ENCODE data around the gene GCHFR. TPM values are rescaled to one million over a fixed set of nuclear protein-coding genes. Genes with fewer than 3 reads are reported as not detected.

GCHFR gene
- total and polyA plus RNA-seq, 3 experiments from 2014 or later, result 19.5 to 114 (median 21.5) TPM

GRCh38 chr15:40736575-40736974 lies 27.3 kb upstream of the GCHFR start:
- peaks cover 36% of the 10 kb centered on the region for H3K36me3 ChIP-seq (ENCODE audit: insufficient read depth, low read length)
- no peaks in the 10 kb centered on the region for H3K27me3 ChIP-seq (ENCODE audit: insufficient read depth, low read length, poor library complexity, severe bottlenecking)
- H3K4me3 Mint-ChIP-seq, result no peak overlapping the region
- peak overlapping the region in 3 of 8 donors; percentile 22 to 41 (median 29) for H3K27ac Mint-ChIP-seq
- DNase-seq, result no peak
- H3K4me1 Mint-ChIP-seq, result no peaks in the 10 kb centered on the region
- no peak overlapping the region for H3K27ac ChIP-seq (ENCODE audit: low read depth, low read length)
- H3K9me3 Mint-ChIP-seq, result no peaks in the 10 kb centered on the region
- no peak overlapping the region for H3K4me3 ChIP-seq (ENCODE audit: low read length)
- CTCF ChIA-PET, result interaction anchor here (1.5 to 2.5 kb wide), 2 partner anchors 27 to 46 kb away, joined by 3 to 6 read pairs; partner anchors contain the start of gene GCHFR
- POLR2A ChIA-PET, result interaction anchor here (0.7 kb wide), 1 partner anchor 1114 kb away, joined by 3 read pairs; no protein-coding TSS in a partner anchor
- no peaks in the 10 kb centered on the region for H3K9me3 ChIP-seq (ENCODE audit: low read length)
- H3K27me3 Mint-ChIP-seq, result no peaks in the 10 kb centered on the region
- H3K36me3 Mint-ChIP-seq, result peaks cover 0 to 76% (median 5%) of the 10 kb centered on the region in 3 donors
- H3K4me1 ChIP-seq (ENCODE audit: insufficient read depth, low read length), result no peaks in the 10 kb centered on the region

- CTCF ChIA-PET, result interaction anchor here (2.5 kb wide), 1 partner anchor 26 kb away, joined by 6 read pairs; the partner anchor contains the start of gene GCHFR
- H3K4me1 Mint-ChIP-seq, result no peaks in the 10 kb centered on the region
- H3K27ac Mint-ChIP-seq, result peak overlapping the region in 1 of 8 donors; percentile 21
- Histone ChIP-seq H3K27ac (ENCODE audit: low read depth, low read length) (no peak overlapping the region), H3K9me3 (ENCODE audit: low read length) (no peaks in the 10 kb centered on the region), H3K4me1 (ENCODE audit: insufficient read depth, low read length) (no peaks in the 10 kb centered on the region), H3K36me3 (ENCODE audit: insufficient read depth, low read length) (peaks cover 36% of the 10 kb centered on the region), H3K27me3 (ENCODE audit: insufficient read depth, low read length, poor library complexity, severe bottlenecking) (no peaks in the 10 kb centered on the region), H3K4me3 (ENCODE audit: low read length) (no peak overlapping the region)
- H3K36me3 Mint-ChIP-seq, result peaks cover 0 to 73% (median 5%) of the 10 kb centered on the region in 3 donors
- POLR2A ChIA-PET, result no interaction called here
- no peak for DNase-seq
- no peaks in the 10 kb centered on the region for H3K9me3 Mint-ChIP-seq
- H3K4me3 Mint-ChIP-seq, result no peak overlapping the region
- H3K27me3 Mint-ChIP-seq, result no peaks in the 10 kb centered on the region
These were observed 26.8 kb upstream of the GCHFR start for GRCh38 chr15:40737048-40737447.

GRCh38 chr15:40739047-40739446 lies 24.8 kb upstream of the GCHFR start:
- Mint-ChIP-seq H3K27me3 (no peaks in the 10 kb centered on the region), H3K27ac (peak overlapping the region in 6 of 8 donors; percentile 0 to 61 (median 46)), H3K4me3 (no peak overlapping the region), H3K36me3 (peaks cover 0 to 77% (median 6%) of the 10 kb centered on the region in 3 donors), H3K9me3 (no peaks in the 10 kb centered on the region), H3K4me1 (peaks cover 13 to 17% (median 15%) of the 10 kb centered on the region in 3 donors)
- Histone ChIP-seq H3K36me3 (ENCODE audit: insufficient read depth, low read length) (peaks cover 48% of the 10 kb centered on the region), H3K4me1 (ENCODE audit: insufficient read depth, low read length) (peaks cover 12% of the 10 kb centered on the region), H3K4me3 (ENCODE audit: low read length) (no peak overlapping the region), H3K27me3 (ENCODE audit: insufficient read depth, low read length, poor library complexity, severe bottlenecking) (no peaks in the 10 kb centered on the region), H3K9me3 (ENCODE audit: low read length) (no peaks in the 10 kb centered on the region), H3K27ac (ENCODE audit: low read depth, low read length) (no peak overlapping the region)
- no peak for DNase-seq
- POLR2A ChIA-PET, result interaction anchor here (0.6 to 1.1 kb wide), 2 partner anchors 24 to 26 kb away, joined by 3 read pairs; no protein-coding TSS in a partner anchor
- CTCF ChIA-PET, result interaction anchor here (0.7 to 1.4 kb wide), 2 partner anchors 9 to 43 kb away, joined by 3 to 4 read pairs; no protein-coding TSS in a partner anchor

GRCh38 chr15:40739854-40740253 lies 24.0 kb upstream of the GCHFR start:
- H3K9me3 ChIP-seq (ENCODE audit: low read length), result no peaks in the 10 kb centered on the region
- Mint-ChIP-seq H3K4me1 (peaks cover 19 to 23% (median 22%) of the 10 kb centered on the region in 3 donors), H3K27me3 (no peaks in the 10 kb centered on the region), H3K36me3 (peaks cover 0 to 76% (median 5%) of the 10 kb centered on the region in 3 donors), H3K4me3 (no peak overlapping the region), H3K9me3 (no peaks in the 10 kb centered on the region), H3K27ac (peak overlapping the region in 5 of 8 donors; percentile 47 to 58 (median 51))
- ChIA-PET POLR2A (interaction anchor here (1.1 kb wide), 1 partner anchor 23 kb away, joined by 3 read pairs; no protein-coding TSS in a partner anchor), CTCF (interaction anchor here (0.7 to 1.4 kb wide), 3 partner anchors 10 to 45 kb away, joined by 3 to 4 read pairs (median 4); no protein-coding TSS in a partner anchor)
- DNase-seq, result no peak
- H3K27ac ChIP-seq (ENCODE audit: low read depth, low read length), result no peak overlapping the region
- peaks cover 19% of the 10 kb centered on the region for H3K4me1 ChIP-seq (ENCODE audit: insufficient read depth, low read length)
- H3K36me3 ChIP-seq (ENCODE audit: insufficient read depth, low read length), result peaks cover 50% of the 10 kb centered on the region
- H3K27me3 ChIP-seq (ENCODE audit: insufficient read depth, low read length, poor library complexity, severe bottlenecking), result no peaks in the 10 kb centered on the region
- H3K4me3 ChIP-seq (ENCODE audit: low read length), result no peak overlapping the region

GRCh38 chr15:40743485-40743901 lies 20.4 kb upstream of the GCHFR start:
- DNase-seq, result no peak
- Mint-ChIP-seq H3K36me3 (peaks cover 0 to 71% (median 11%) of the 10 kb centered on the region in 3 donors), H3K9me3 (no peaks in the 10 kb centered on the region), H3K4me1 (peaks cover 23 to 31% (median 27%) of the 10 kb centered on the region in 3 donors), H3K27me3 (no peaks in the 10 kb centered on the region), H3K27ac (peak overlapping the region; percentile 97 to 100 (median 99)), H3K4me3 (peak overlapping the region; percentile 25 to 89 (median 78))
- H3K4me1 ChIP-seq (ENCODE audit: insufficient read depth, low read length), result peaks cover 19% of the 10 kb centered on the region
- H3K36me3 ChIP-seq (ENCODE audit: insufficient read depth, low read length), result peaks cover 31% of the 10 kb centered on the region
- peak overlapping the region; percentile 84 for H3K27ac ChIP-seq (ENCODE audit: low read depth, low read length)
- POLR2A ChIA-PET, result interaction anchor here (0.5 to 1.1 kb wide), 2 partner anchors 13 to 20 kb away, joined by 3 to 4 read pairs; partner anchors contain the start of gene GCHFR
- peak overlapping the region; percentile 19 for H3K4me3 ChIP-seq (ENCODE audit: low read length)
- H3K9me3 ChIP-seq (ENCODE audit: low read length), result no peaks in the 10 kb centered on the region
- H3K27me3 ChIP-seq (ENCODE audit: insufficient read depth, low read length, poor library complexity, severe bottlenecking), result no peaks in the 10 kb centered on the region
- CTCF ChIA-PET, result interaction anchor here (0.6 to 2.6 kb wide), 6 partner anchors 12 to 757 kb away, joined by 3 to 6 read pairs (median 6); partner anchors contain the start of genes C15orf62 and GCHFR

- Mint-ChIP-seq H3K9me3 (no peaks in the 10 kb centered on the region), H3K36me3 (peaks cover 0 to 67% (median 9%) of the 10 kb centered on the region in 3 donors), H3K4me1 (peaks cover 23 to 31% (median 27%) of the 10 kb centered on the region in 3 donors), H3K27ac (peak overlapping the region; percentile 97 to 100 (median 99)), H3K4me3 (peak overlapping the region; percentile 25 to 89 (median 78)), H3K27me3 (no peaks in the 10 kb centered on the region)
- H3K9me3 ChIP-seq (ENCODE audit: low read length), result no peaks in the 10 kb centered on the region
- POLR2A ChIA-PET, result interaction anchor here (0.5 to 1.1 kb wide), 4 partner anchors 12 to 207 kb away, joined by 3 to 8 read pairs (median 5); partner anchors contain the start of gene GCHFR
- H3K27me3 ChIP-seq (ENCODE audit: insufficient read depth, low read length, poor library complexity, severe bottlenecking), result no peaks in the 10 kb centered on the region
- H3K4me3 ChIP-seq (ENCODE audit: low read length), result peak overlapping the region; percentile 19
- CTCF ChIA-PET, result interaction anchor here (0.6 to 2.6 kb wide), 7 partner anchors 13 to 756 kb away, joined by 3 to 6 read pairs (median 6); partner anchors contain the start of genes C15orf62, CCDC32 and GCHFR
- peaks cover 24% of the 10 kb centered on the region for H3K36me3 ChIP-seq (ENCODE audit: insufficient read depth, low read length)
- H3K27ac ChIP-seq (ENCODE audit: low read depth, low read length), result peak overlapping the region; percentile 84
- DNase-seq, result peak; percentile 21 to 87 (median 69)
- peaks cover 19% of the 10 kb centered on the region for H3K4me1 ChIP-seq (ENCODE audit: insufficient read depth, low read length)
These were observed 19.7 kb upstream of the GCHFR start for GRCh38 chr15:40743921-40744814.

GRCh38 chr15:40744815-40745152 lies 19.1 kb upstream of the GCHFR start:
- H3K4me3 ChIP-seq (ENCODE audit: low read length), result no peak overlapping the region
- no peak for DNase-seq
- peaks cover 22% of the 10 kb centered on the region for H3K36me3 ChIP-seq (ENCODE audit: insufficient read depth, low read length)
- Mint-ChIP-seq H3K4me3 (peak overlapping the region in 1 of 7 donors; percentile 79), H3K27me3 (no peaks in the 10 kb centered on the region), H3K36me3 (peaks cover 0 to 66% (median 9%) of the 10 kb centered on the region in 3 donors), H3K27ac (peak overlapping the region; percentile 97 to 100 (median 99)), H3K4me1 (peaks cover 23 to 31% (median 27%) of the 10 kb centered on the region in 3 donors), H3K9me3 (no peaks in the 10 kb centered on the region)
- no peaks in the 10 kb centered on the region for H3K9me3 ChIP-seq (ENCODE audit: low read length)
- H3K4me1 ChIP-seq (ENCODE audit: insufficient read depth, low read length), result peaks cover 19% of the 10 kb centered on the region
- ChIA-PET CTCF (interaction anchor here (0.9 to 2.6 kb wide), 4 partner anchors 13 to 180 kb away, joined by 3 to 6 read pairs (median 5); partner anchors contain the start of genes C15orf62, CCDC32 and GCHFR), POLR2A (interaction anchor here (1.1 kb wide), 1 partner anchor 19 kb away, joined by 4 read pairs; the partner anchor contains the start of gene GCHFR)
- peak overlapping the region; percentile 28 for H3K27ac ChIP-seq (ENCODE audit: low read depth, low read length)
- H3K27me3 ChIP-seq (ENCODE audit: insufficient read depth, low read length, poor library complexity, severe bottlenecking), result no peaks in the 10 kb centered on the region
